Right atrium auricular region (tissue), 2 donors: ENCODE data around the gene OR8B3. TPM values are rescaled to one million over a fixed set of nuclear protein-coding genes. Genes with fewer than 3 reads are reported as not detected.
A peak's percentile ranks its signal among the peaks of the same experiment; 100 is the strongest.
"Not testable (repeated sequence)": the region's sequence is repeated elsewhere in the genome, so short reads cannot be mapped to it uniquely, and the experiment has no call there.

ENCODE experiments used
- DNase-seq: peaks from one replicate; pipeline ENCODE4 v3.0.0-alpha.2; 2019; ENCODE audit warnings: low spot score
- H3K27ac ChIP-seq, 2 donors: fragments of 200-600 bp; sonication (generic); 1 replicate in 1 of 2; 2 replicates in 1 of 2; pipeline ENCODE4 v1.5.1; 2016 to 2019
- H3K27me3 ChIP-seq, 2 donors: fragments of 200-600 bp; sonication (generic); one replicate each; pipeline versions ENCODE4 v1.5.1 to v1.6.0; 2017 to 2019
- H3K36me3 ChIP-seq: fragments of 200-600 bp; sonication (generic); one replicate; pipeline ENCODE4 v1.5.1; 2016
- H3K4me1 ChIP-seq, 2 donors: fragments of 200-600 bp; sonication (generic); one replicate each; pipeline versions ENCODE4 v1.5.1 to v1.6.0; 2017 to 2019
- H3K4me3 ChIP-seq, 2 donors: fragments of 200-600 bp; sonication (generic); 1 replicate in 1 of 2; 2 replicates in 1 of 2; pipeline ENCODE4 v1.5.1; 2017 to 2019; ENCODE audit warnings: mild to moderate bottlenecking in 1 of 2, moderate library complexity in 1 of 2
- H3K9me3 ChIP-seq, 2 donors: fragments of 200-600 bp; sonication (generic); one replicate each; pipeline ENCODE4 v1.5.1; 2019
- total RNA-seq, 2 donors: library from RNA; depleted of rRNA; stranded (reverse); fragments of >200 nt; gene quantifications; one replicate each; pipeline ENCODE4 v1.1.0, GENCODE V29; 2016
- TF ChIP-seq, protein P1 (sequence below), 2 donors: fragments of 200-600 bp; sonication (generic); IDR thresholded peaks; one replicate each; pipeline ENCODE4 v1.5.1; 2019; ENCODE audit warnings: antibody characterized with exemption in 2 of 2

The OR8B3 gene
- total RNA-seq, 2 donors from 2014 or later, result not detected

DNA sequence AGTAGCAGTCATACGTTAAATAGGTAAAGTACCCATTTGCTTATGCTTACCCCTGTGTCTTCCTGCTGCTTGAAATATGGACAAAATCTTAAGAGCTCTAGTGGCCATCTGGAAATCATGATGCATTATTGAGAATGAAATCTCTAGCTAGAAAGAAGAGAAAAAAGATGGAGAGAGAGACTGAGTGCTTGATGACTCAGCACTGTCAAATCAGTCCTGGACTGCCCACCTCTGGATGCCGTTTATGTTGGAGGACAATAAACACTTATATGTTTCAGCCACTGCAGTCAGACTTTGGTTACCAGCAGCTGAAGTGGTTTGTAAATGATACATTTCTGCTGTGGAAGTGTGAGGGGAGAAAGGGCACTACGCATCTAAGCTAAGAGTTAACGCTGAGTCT, 22.2 kb upstream of the OR8B3 start:
- TF ChIP-seq, protein P1, sequence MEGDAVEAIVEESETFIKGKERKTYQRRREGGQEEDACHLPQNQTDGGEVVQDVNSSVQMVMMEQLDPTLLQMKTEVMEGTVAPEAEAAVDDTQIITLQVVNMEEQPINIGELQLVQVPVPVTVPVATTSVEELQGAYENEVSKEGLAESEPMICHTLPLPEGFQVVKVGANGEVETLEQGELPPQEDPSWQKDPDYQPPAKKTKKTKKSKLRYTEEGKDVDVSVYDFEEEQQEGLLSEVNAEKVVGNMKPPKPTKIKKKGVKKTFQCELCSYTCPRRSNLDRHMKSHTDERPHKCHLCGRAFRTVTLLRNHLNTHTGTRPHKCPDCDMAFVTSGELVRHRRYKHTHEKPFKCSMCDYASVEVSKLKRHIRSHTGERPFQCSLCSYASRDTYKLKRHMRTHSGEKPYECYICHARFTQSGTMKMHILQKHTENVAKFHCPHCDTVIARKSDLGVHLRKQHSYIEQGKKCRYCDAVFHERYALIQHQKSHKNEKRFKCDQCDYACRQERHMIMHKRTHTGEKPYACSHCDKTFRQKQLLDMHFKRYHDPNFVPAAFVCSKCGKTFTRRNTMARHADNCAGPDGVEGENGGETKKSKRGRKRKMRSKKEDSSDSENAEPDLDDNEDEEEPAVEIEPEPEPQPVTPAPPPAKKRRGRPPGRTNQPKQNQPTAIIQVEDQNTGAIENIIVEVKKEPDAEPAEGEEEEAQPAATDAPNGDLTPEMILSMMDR (IDR thresholded peaks at IDR 0.05), result no peak
- Histone ChIP-seq H3K4me3 (no peak overlapping the region), H3K27ac (no peak overlapping the region), H3K4me1 (no peaks in the 10 kb centered on the region), H3K9me3 (no peaks in the 10 kb centered on the region), H3K36me3 (no peaks in the 10 kb centered on the region), H3K27me3 (no peaks in the 10 kb centered on the region)
- no peak for DNase-seq

DNA sequence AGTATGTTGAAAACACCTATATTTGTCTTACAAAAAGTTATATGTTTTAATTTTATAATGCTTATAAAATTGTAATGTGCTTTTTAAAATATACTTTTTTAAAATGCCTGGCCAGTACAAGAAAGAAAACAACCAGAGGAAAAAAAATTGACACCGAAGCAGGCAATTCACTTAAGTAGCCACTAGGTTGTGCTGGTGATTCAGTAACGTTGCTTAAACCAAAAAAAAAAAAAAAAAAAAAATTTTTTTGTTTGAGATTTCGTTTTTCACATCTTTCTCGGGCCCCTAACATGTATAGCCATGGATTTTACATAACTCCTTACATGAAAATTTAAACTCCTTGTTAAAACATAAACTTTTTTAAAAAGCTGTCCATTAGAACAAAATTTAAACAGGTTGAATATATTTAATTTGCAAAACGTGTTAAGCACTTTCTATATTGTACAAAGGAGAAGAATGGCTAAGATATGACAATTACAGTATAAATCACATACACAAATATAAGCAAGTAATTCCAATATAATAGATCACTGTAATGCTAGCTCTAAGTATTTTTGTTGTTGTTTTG, 16.6 kb upstream of the OR8B3 start:
- no peaks in the 10 kb centered on the region for H3K36me3 ChIP-seq
- DNase-seq, result no peak
- H3K4me3 ChIP-seq, result no peak overlapping the region
- H3K27ac ChIP-seq, result no peak overlapping the region
- TF ChIP-seq, protein P1 (IDR thresholded peaks at IDR 0.05), result peak; percentile 57 to 73
- no peaks in the 10 kb centered on the region for H3K27me3 ChIP-seq
- H3K4me1 ChIP-seq, result no peaks in the 10 kb centered on the region
- no peaks in the 10 kb centered on the region for H3K9me3 ChIP-seq

DNA sequence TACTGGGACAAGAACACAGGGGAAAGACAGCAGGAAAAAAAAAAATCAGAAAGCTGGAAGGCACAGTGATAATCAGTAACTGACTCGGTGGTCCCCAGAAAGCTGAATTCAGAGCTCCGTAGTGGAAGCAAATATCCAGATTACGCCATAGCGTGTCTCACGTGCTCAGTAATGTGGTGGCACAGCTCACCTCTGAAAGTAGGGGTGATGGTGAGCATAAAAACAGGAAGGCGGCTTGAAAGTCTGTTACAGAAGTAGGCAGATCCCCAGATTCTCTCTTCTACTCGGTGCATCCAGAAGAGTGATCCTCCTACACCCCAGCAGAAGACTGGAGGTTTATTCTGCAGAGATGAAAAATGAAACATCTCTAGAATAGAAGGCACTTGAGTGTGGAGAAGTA, 11.1 kb upstream of the OR8B3 start:
- Histone ChIP-seq H3K27me3 (no peaks in the 10 kb centered on the region), H3K36me3 (no peaks in the 10 kb centered on the region), H3K4me1 (no peaks in the 10 kb centered on the region), H3K4me3 (no peak overlapping the region), H3K27ac (no peak overlapping the region), H3K9me3 (no peaks in the 10 kb centered on the region)
- no peak for DNase-seq
- TF ChIP-seq, protein P1 (IDR thresholded peaks at IDR 0.05), result no peak

DNA sequence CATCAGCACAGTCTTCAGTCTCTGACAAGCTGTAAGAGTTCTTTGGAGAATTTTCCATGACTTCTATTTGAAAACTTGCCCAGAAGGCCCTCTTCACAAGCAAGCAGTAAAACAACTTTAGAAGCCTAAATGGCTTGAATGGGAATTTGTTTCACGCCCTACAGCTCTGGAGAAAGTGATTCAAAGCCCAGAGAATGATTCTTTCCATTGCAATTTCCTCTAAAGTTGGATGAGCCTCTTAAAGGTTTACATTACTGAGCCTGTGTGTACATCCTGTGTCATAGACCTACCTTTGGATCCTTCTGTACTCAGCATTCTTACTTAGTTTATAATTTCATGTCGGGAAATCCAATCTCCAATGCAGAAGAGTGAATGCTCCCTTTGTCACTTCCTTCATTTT, 6.8 kb upstream of the OR8B3 start:
- no peaks in the 10 kb centered on the region for H3K36me3 ChIP-seq
- H3K4me1 ChIP-seq, result no peaks in the 10 kb centered on the region
- no peak overlapping the region for H3K27ac ChIP-seq
- no peak for DNase-seq
- no peaks in the 10 kb centered on the region for H3K27me3 ChIP-seq
- TF ChIP-seq, protein P1 (IDR thresholded peaks at IDR 0.05), result no peak
- H3K9me3 ChIP-seq, result no peaks in the 10 kb centered on the region
- H3K4me3 ChIP-seq, result no peak overlapping the region

DNA sequence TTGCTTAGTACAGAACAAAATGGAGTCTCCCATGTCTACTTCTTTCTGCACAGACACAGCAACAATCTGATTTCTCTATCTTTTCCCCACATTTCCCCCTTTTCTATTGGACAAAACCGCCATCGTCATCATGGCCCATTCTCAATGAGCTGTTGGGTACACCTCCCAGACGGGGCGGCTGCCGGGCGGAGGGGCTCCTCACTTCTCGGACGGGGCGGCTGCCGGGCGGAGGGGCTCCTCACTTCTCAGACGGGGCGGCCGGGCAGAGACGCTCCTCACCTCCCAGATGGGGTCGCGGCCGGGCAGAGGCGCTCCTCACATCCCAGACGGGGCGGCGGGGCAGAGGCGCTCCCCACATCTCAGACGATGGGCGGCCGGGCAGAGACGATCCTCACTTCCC, 4.4 kb upstream of the OR8B3 start:
- not testable (repeated sequence) for H3K4me1 ChIP-seq, DNase-seq, H3K27ac ChIP-seq, H3K36me3 ChIP-seq, H3K27me3 ChIP-seq, H3K9me3 ChIP-seq, H3K4me3 ChIP-seq

DNA sequence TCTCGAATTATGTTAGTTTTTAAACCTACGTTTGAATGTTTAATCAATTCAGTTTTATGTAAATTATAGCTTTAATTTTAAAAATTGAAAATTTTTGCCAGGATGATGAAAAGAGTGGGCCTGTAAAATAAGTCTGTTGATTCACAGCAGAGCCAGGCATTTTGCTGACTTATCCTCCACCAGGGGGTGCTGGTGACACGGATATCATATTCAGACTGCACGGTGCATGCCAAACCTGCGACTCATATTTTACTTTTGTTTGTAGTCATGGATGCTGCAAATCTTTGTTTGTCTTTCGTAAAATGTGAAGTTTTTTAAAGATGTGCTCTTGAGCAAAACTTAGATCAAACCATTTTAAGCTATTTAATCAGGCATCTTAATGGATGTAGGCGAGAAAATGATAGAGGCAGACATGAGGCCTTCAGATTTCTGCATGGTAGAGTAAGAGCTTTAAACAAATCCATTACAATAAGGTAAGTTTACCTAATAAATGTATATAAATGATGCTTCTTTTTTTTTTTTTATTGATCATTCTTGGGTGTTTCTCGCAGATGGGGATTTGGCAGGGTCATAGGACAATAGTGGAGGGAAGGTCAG, 3.6 kb upstream of the OR8B3 start:
- Histone ChIP-seq H3K27ac (no peak overlapping the region), H3K9me3 (no peaks in the 10 kb centered on the region), H3K4me3 (no peak overlapping the region), H3K27me3 (no peaks in the 10 kb centered on the region), H3K4me1 (no peaks in the 10 kb centered on the region), H3K36me3 (no peaks in the 10 kb centered on the region)
- peak; percentile 68 for DNase-seq
- TF ChIP-seq, protein P1 (IDR thresholded peaks at IDR 0.05), result peak; percentile 41 to 75

DNA sequence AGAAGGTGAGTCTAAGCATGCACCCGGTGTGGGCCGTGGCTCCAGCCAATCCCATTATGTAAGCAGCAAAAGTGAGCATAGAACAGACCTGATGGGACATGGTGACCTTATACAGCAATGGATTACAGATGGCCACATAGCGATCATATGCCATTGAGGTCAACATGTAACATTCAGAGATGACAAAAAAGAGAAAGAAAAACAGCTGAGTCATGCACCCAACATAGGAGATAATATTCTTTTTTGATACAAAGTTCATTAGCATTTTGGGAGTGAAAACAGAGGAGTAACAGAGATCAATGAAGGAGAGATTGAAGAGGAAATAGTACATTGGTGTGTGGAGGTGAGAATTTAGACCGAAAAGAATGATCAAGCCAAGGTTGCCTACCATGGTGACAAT, 2.0 kb downstream of the OR8B3 start:
- H3K27ac ChIP-seq, H3K9me3 ChIP-seq, DNase-seq, H3K36me3 ChIP-seq, H3K4me1 ChIP-seq, H3K27me3 ChIP-seq, H3K4me3 ChIP-seq: not testable (repeated sequence)
